Calu3 (cell line): Measurements from ENCODE around the gene TARS2. TPM values are rescaled to one million over a fixed set of nuclear protein-coding genes. Genes with fewer than 3 reads are reported as not detected.

Experiments
- BruUV-seq: library from RNA; stranded (reverse); fragments of 400-500 nt; replicated peaks from 2 replicates; lab custom pipeline; 2021; lab: Mats Ljungman, UMichigan
- CTCF ChIA-PET: fragments of 300-600 bp; sonication (Branson Sonifier 250); formaldehyde crosslinking; loops from one replicate; lab custom pipeline; 2022; ENCODE audit warnings: antibody characterized with exemption; lab: Charles Lee
- DNase-seq: peaks from one replicate; pipeline ENCODE4 v3.0.0; 2022
- H3K27ac Mint-ChIP-seq: one replicate; pipeline ENCODE4 v1.8.0; 2022; ENCODE audit warnings: mixed read lengths; ENCODE audit not compliant: unreplicated experiment
- H3K27me3 Mint-ChIP-seq: one replicate; pipeline ENCODE4 v1.8.0; 2022; ENCODE audit warnings: mixed read lengths; ENCODE audit not compliant: unreplicated experiment
- H3K36me3 Mint-ChIP-seq: one replicate; pipeline ENCODE4 v1.8.0; 2022; ENCODE audit warnings: mild to moderate bottlenecking, moderate library complexity, mixed read lengths; ENCODE audit not compliant: insufficient read depth, unreplicated experiment
- H3K4me1 Mint-ChIP-seq: one replicate; pipeline ENCODE4 v1.8.0; 2022; ENCODE audit warnings: mild to moderate bottlenecking, low read depth, mixed read lengths; ENCODE audit not compliant: unreplicated experiment
- H3K4me3 Mint-ChIP-seq: one replicate; pipeline ENCODE4 v1.8.0; 2022; ENCODE audit warnings: mild to moderate bottlenecking, low read depth, moderate library complexity, mixed read lengths; ENCODE audit not compliant: unreplicated experiment
- H3K9me3 Mint-ChIP-seq: one replicate; pipeline ENCODE4 v1.8.0; 2022; ENCODE audit warnings: low read depth, mixed read lengths; ENCODE audit not compliant: unreplicated experiment
- intact Hi-C: fragments of 100-400 bp; cut with micrococcal nuclease; formaldehyde crosslinking; loops from one replicate; pipeline ENCODE4 v1.10.0; 2022; ENCODE audit not compliant: unreplicated experiment
- total RNA-seq: library from RNA; stranded (reverse); gene quantifications from 2 replicates; pipeline ENCODE4 v1.2.3, GENCODE V29; 2022
- TF ChIP-seq, protein P1 (sequence below): fragments of 200-600 bp; IDR thresholded peaks from one replicate; pipeline ENCODE4 v1.8.0; 2022; ENCODE audit warnings: antibody characterized with exemption; ENCODE audit not compliant: unreplicated experiment

TARS2 gene
- total RNA-seq, 1 experiment from 2014 or later, result 42.2 TPM

DNA sequence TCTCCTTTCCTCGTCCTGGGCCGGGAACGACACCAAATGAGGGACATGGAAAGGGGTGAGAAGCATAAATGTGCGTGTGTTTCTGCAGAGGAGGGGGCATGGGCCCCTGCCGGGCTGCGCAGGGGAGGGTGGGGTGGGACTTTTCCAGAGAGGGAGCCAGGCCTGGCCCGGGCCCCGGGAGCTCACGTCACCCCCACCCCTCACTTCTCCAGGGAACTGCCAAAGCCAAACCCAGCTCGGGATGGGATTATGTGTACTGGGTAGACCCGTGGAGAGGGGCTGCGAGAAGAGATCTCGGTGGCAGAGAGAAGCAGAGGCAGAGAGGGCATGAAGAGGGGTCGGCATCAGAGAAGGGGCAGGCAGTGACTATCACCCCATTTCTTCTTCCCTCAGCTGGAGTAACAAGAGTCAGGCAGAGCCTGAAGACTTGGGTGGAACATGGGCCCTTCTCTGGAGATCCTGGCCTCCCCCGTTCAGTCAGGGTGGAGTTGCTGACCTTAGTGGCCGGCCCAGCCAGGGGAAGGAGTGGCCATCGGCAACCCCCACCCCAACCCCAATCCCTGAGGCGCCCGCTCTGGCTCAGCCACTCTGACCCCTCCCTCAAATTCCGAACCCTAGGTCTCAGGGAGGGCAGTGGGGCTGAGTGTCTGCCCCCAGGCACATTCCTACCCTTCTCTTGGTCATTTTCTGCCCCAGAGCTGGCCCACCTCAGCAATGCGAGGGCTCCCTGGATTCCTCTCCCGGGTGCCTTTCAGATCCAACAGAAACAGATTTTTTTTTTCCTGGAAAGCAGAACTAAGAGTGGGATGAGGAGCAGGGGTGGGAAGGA lies 63.2 kb downstream of the TARS2 start:
- CTCF ChIA-PET, result interaction anchor here (2.0 kb wide), 1 partner anchor 10 kb away, joined by 9 read pairs; no protein-coding TSS in a partner anchor
- BruUV-seq, result no TSS peak
- Mint-ChIP-seq H3K36me3 (peaks cover 70% of the 10 kb centered on the region), H3K9me3 (no peaks in the 10 kb centered on the region), H3K27me3 (peaks cover 14% of the 10 kb centered on the region), H3K4me1 (peaks cover 22% of the 10 kb centered on the region), H3K27ac (peak overlapping the region; percentile 67), H3K4me3 (peak overlapping the region; percentile 75)
- TF ChIP-seq, protein P1, sequence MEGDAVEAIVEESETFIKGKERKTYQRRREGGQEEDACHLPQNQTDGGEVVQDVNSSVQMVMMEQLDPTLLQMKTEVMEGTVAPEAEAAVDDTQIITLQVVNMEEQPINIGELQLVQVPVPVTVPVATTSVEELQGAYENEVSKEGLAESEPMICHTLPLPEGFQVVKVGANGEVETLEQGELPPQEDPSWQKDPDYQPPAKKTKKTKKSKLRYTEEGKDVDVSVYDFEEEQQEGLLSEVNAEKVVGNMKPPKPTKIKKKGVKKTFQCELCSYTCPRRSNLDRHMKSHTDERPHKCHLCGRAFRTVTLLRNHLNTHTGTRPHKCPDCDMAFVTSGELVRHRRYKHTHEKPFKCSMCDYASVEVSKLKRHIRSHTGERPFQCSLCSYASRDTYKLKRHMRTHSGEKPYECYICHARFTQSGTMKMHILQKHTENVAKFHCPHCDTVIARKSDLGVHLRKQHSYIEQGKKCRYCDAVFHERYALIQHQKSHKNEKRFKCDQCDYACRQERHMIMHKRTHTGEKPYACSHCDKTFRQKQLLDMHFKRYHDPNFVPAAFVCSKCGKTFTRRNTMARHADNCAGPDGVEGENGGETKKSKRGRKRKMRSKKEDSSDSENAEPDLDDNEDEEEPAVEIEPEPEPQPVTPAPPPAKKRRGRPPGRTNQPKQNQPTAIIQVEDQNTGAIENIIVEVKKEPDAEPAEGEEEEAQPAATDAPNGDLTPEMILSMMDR, result no peak
- intact Hi-C loops, result no loop called here
- DNase-seq, result no peak

DNA sequence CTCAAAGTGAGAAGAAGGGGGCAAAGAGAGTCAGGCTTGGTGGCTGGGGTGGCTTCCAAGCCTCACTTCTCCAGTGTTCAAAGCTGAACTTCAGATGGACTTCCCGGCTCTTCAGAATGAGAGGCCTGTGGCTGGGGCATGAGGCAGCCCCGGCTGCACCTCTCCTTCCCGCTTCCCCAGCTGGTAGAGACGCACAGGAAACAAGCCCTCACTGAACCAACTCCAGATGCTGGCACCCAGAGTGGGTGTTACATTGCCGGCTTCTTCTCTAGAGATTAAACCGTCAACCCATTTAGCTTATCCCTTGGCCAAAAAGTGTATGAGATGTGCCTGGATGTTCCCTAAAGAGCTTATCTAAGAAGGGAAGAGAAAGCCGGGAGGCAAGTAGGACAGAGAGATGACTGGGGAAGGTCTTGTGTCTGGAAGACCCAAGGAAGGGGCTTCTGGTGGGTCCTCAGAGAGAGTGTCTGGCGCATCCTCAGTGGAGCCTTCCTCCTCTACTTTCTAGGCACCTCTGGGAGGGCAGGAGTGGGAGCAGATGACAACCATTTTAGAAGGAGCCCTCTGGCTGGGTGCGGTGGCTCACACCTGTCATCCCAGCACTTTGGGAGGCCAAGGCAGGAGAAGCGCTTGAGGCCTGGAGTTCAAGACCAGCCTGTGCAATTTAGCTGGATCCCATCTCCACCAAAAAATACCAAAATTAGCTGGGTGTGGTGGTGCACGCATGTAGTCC lies 64.0 kb downstream of the TARS2 start:
- H3K9me3 Mint-ChIP-seq, result no peaks in the 10 kb centered on the region
- no TSS peak for BruUV-seq
- intact Hi-C loops, result no loop called here
- TF ChIP-seq, protein P1, result no peak
- no peak overlapping the region for H3K4me3 Mint-ChIP-seq
- DNase-seq, result no peak
- peaks cover 67% of the 10 kb centered on the region for H3K36me3 Mint-ChIP-seq
- peak overlapping the region; percentile 67 for H3K27ac Mint-ChIP-seq
- H3K4me1 Mint-ChIP-seq, result peaks cover 22% of the 10 kb centered on the region
- peaks cover 14% of the 10 kb centered on the region for H3K27me3 Mint-ChIP-seq
- CTCF ChIA-PET, result interaction anchor here (1.3 to 2.0 kb wide), 2 partner anchors 9 to 17 kb away, joined by 4 to 9 read pairs; no protein-coding TSS in a partner anchor

DNA sequence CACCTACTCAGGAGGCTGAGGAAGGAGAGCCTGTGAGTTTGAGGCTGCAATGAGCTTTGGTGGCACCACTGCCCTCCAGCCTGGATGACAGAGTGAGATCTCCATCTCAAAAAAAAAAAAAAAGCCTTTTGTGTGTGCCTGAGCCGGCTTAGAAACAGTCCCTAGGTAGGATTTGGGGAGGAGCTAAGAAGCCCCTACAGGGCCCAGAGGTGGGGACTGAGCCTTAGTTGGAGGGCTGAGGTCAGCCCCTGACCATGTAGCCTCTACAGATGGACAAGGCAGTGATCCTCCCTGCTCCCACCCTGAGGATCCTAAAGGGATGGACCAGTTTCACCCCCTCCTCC lies 64.5 kb downstream of the TARS2 start:
- no peaks in the 10 kb centered on the region for H3K9me3 Mint-ChIP-seq
- no TSS peak for BruUV-seq
- CTCF ChIA-PET, result interaction anchor here (1.3 to 2.0 kb wide), 2 partner anchors 9 to 17 kb away, joined by 4 to 9 read pairs; no protein-coding TSS in a partner anchor
- intact Hi-C loops, result no loop called here
- TF ChIP-seq, protein P1, result no peak
- no peak overlapping the region for H3K4me3 Mint-ChIP-seq
- peaks cover 14% of the 10 kb centered on the region for H3K27me3 Mint-ChIP-seq
- H3K27ac Mint-ChIP-seq, result peak overlapping the region; percentile 67
- no peak for DNase-seq
- H3K4me1 Mint-ChIP-seq, result peaks cover 22% of the 10 kb centered on the region
- peaks cover 63% of the 10 kb centered on the region for H3K36me3 Mint-ChIP-seq

DNA sequence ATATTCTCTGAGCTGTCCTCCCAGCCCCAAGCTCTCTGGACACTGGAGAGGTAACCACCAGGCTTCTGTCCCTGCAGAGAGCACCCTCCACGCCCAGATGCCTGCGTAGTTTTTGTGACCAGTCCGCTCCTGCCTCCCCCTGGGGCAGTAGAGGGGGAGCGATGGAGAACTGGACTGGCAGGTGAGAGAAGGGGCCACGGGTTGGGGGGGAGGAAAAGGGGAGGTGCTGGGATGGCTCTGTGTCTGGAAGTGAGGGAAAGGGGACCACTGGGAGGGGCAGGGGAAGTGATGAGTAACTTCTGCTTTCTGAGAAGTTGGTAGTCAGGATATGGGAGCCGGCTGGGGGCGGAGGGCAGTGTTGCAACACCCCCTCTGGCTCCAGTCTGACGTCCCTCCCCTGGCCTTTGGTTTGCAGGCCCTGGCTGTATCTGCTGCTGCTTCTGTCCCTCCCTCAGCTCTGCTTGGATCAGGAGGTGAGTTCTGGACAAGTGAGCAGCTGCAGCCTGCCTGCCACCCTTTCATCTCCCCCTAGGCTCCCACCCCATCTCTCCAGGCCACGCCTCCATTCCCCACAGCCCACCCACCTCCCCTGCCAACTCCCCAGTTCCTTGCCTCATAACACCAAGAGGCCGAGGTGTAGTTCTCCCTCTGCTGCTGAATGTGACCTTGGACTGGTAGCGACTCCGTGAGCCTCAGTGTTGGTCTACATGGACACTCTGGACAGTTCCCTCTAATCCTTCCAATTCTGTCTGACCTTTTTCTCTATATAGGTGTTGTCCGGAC lies 65.1 kb downstream of the TARS2 start:
- Mint-ChIP-seq H3K36me3 (peaks cover 65% of the 10 kb centered on the region), H3K4me1 (peaks cover 22% of the 10 kb centered on the region), H3K4me3 (peak overlapping the region; percentile 30), H3K27me3 (peaks cover 14% of the 10 kb centered on the region), H3K27ac (peak overlapping the region; percentile 33), H3K9me3 (no peaks in the 10 kb centered on the region)
- DNase-seq, result peak; percentile 59
- no TSS peak for BruUV-seq
- intact Hi-C loops, result no loop called here
- TF ChIP-seq, protein P1, result no peak
- CTCF ChIA-PET, result interaction anchor here (1.3 to 2.0 kb wide), 2 partner anchors 8 to 16 kb away, joined by 4 to 9 read pairs; no protein-coding TSS in a partner anchor
